ENCODE measurements around the gene KISS1.

Gene KISS1

GRCh38 chr1:204190212-204191211, 5.8 kb downstream of the KISS1 start:
- peak; percentile 27 for DNase-seq

GRCh38 chr1:204188959-204189639, 7.2 kb downstream of the KISS1 start:
- DNase-seq = no peak

GRCh38 chr1:204186597-204186996, 9.7 kb downstream of the KISS1 start:
- no peak for DNase-seq

GRCh38 chr1:204181116-204181515, 15.2 kb downstream of the KISS1 start:
- no peak for DNase-seq

- DNase-seq = no peak
Observed at GRCh38 chr1:204180133-204180532, 16.2 kb downstream of the KISS1 start.

GRCh38 chr1:204178487-204179281, 17.6 kb downstream of the KISS1 start:
- DNase-seq = no peak

- DNase-seq = no peak
Observed at GRCh38 chr1:204177133-204177532, 19.2 kb downstream of the KISS1 start.

GRCh38 chr1:204176049-204176448, 20.2 kb downstream of the KISS1 start:
- DNase-seq = no peak

- no peak for DNase-seq
Observed at GRCh38 chr1:204174958-204175357, 21.3 kb downstream of the KISS1 start.

- DNase-seq = no peak
Observed at GRCh38 chr1:204172404-204173029, 23.8 kb downstream of the KISS1 start.

- DNase-seq = no peak
Observed at GRCh38 chr1:204171751-204172178, 24.5 kb downstream of the KISS1 start.

GRCh38 chr1:204170494-204171155, 25.7 kb downstream of the KISS1 start:
- no peak for DNase-seq

- no peak for DNase-seq
Observed at GRCh38 chr1:204169858-204170257, 26.4 kb downstream of the KISS1 start.

- no peak for DNase-seq
Observed at GRCh38 chr1:204167730-204168129, 28.6 kb downstream of the KISS1 start.

- DNase-seq = no peak
Observed at GRCh38 chr1:204166219-204166618, 30.1 kb downstream of the KISS1 start, which contains the start of gene REN. Gene REN, minus strand, starts transcription at chr1:204166337. Its CDS starts 44 bp downstream, at chr1:204166293.

- DNase-seq = peak; percentile 70
Observed at GRCh38 chr1:204162494-204163074, 33.7 kb downstream of the KISS1 start.

GRCh38 chr1:204161609-204162493, 34.4 kb downstream of the KISS1 start:
- no peak for DNase-seq

- DNase-seq = no peak
Observed at GRCh38 chr1:204157962-204158361, 38.3 kb downstream of the KISS1 start.

GRCh38 chr1:204155881-204156280, 40.4 kb downstream of the KISS1 start:
- no peak for DNase-seq

- DNase-seq = no peak
Observed at GRCh38 chr1:204154568-204155255, 41.6 kb downstream of the KISS1 start.
